Progenitor cell of endocrine pancreas (in vitro differentiated cells): ENCODE results near the gene PIM3. TPM values are rescaled to one million over a fixed set of nuclear protein-coding genes. Genes with fewer than 3 reads are reported as not detected.
A peak's percentile ranks its signal among the peaks of the same experiment; 100 is the strongest.

Experiments used
- DNase-seq: peaks from one replicate; pipeline ENCODE4 v3.0.0; 2021; ENCODE audit warnings: low spot score; ENCODE audit not compliant: unreplicated experiment
- H3K27ac Mint-ChIP-seq: 2 replicates; pipeline ENCODE4 v1.8.0; 2021; ENCODE audit warnings: mild to moderate bottlenecking, moderate library complexity, mixed read lengths
- H3K27me3 Mint-ChIP-seq: 2 replicates; pipeline ENCODE4 v1.8.0; 2021; ENCODE audit warnings: mixed read lengths
- H3K36me3 Mint-ChIP-seq: 2 replicates; pipeline ENCODE4 v1.8.0; 2022; ENCODE audit warnings: mixed read lengths; ENCODE audit not compliant: insufficient read depth
- H3K4me1 Mint-ChIP-seq: 2 replicates; pipeline ENCODE4 v1.8.0; 2021; ENCODE audit warnings: low read depth, mixed read lengths
- H3K4me3 Mint-ChIP-seq: 2 replicates; pipeline ENCODE4 v1.8.0; 2021; ENCODE audit warnings: low read depth, mild to moderate bottlenecking, moderate library complexity, mixed read lengths
- H3K9me3 Mint-ChIP-seq: 2 replicates; pipeline ENCODE4 v1.8.0; 2021; ENCODE audit warnings: low read depth, mixed read lengths
- CTCF ChIP-seq: fragments of 200-600 bp; sonication (generic); IDR thresholded peaks from one replicate; pipeline ENCODE4 v1.5.0; 2021; ENCODE audit warnings: antibody characterized with exemption, mild to moderate bottlenecking; ENCODE audit not compliant: unreplicated experiment
- total RNA-seq: library from RNA; stranded (reverse); gene quantifications from 2 replicates; pipeline ENCODE4 v1.2.1, GENCODE V29; 2021

The PIM3 gene
- total RNA-seq, 1 donor from 2014 or later: 17.4 TPM

GRCh38 chr22:50009251-50009650 is 48.7 kb downstream of the PIM3 start:
- Mint-ChIP-seq H3K9me3 (no peaks in the 10 kb centered on the region), H3K4me3 (no peak overlapping the region), H3K36me3 (no peaks in the 10 kb centered on the region), H3K27ac (no peak overlapping the region), H3K4me1 (peaks cover 2% of the 10 kb centered on the region), H3K27me3 (peaks cover 31% of the 10 kb centered on the region)
- TF ChIP-seq CTCF: no peak
- DNase-seq: no peak

DNA sequence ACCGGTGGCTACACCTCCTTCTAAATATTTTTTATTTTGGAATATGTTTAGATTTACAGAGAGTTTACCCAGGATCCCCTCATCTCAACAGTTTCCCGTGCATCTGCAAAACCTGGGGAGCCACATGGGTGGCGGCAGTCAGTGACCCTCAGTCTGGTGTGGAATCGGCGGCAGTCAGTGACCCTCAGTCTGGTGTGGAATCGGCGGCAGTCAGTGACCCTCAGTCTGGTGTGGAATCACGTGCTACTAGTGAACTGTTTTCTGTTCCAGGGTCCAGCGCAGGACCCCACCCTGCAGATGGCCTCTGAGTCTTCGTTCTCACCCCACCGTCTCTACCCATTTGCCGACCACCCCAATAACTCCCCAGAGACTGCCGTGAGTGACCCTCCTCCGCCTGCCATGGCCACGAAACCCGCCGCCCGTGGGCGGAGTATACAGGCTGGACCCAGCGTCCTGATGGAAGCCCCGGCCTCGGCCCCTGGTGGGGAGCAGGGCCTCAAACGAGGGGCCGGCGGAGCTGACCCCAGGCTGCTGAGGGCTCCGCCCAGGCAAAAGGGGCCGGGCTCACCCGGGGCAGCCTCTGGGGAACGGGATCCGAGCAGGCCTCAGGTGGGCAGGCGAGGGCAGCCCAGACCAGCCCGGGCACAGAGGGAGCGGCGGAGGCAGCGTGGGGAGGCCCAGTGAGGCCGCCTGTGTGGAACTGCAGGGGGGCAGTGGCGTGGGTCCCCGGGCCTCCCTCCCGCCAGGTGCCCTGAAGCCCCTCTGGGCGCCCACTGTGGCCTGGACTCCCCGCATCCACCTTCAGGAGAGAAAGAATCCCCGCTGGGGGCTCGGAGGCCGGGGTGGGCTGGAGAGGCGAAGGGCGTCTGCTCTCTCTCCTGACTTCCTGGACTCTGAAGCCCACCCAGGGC is 49.4 kb downstream of the PIM3 start:
- DNase-seq: no peak
- Mint-ChIP-seq H3K4me3 (no peak overlapping the region), H3K36me3 (no peaks in the 10 kb centered on the region), H3K27ac (no peak overlapping the region), H3K4me1 (peaks cover 2% of the 10 kb centered on the region), H3K9me3 (no peaks in the 10 kb centered on the region), H3K27me3 (peaks cover 27% of the 10 kb centered on the region)
- no peak for TF ChIP-seq CTCF

DNA sequence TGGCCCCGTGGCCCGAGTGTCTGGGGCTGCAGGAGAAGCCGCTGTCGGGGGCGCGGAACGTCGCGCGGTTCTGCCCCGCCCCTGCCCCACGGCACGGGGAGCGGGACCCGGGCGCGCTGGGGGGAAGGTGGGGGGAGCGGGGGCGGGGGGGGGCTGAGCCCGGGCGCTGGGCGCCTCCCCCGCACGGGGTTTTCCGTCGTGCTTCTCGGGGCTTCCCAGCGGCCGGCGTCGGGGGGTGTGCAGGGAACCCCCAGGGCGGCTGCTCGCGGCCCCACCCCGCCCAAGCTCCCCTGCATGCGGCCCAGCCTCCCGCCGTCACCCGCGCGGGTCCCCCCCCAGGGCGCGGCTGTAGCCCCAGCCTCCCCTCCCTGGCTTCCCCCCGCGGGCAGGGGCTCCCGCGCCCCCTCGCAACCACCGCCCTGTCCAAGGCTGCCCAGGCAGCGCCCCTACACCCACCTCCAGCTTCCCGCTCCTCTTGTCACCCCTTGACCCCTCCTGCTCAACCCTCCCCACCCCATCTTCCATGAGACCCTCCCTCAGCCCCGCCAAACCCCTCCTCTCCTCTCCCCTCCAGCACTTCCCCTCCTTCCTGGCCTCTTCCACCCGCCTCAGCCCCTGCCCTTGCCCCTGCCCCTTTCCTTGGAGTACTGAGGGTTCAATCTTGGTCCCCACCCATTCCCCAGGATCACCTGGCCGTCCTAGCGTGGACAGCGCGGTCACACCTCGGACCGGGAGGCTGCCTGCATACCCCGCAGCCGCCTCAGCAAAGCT is 50.3 kb downstream of the PIM3 start:
- no peak for TF ChIP-seq CTCF
- H3K4me3 Mint-ChIP-seq: no peak overlapping the region
- no peaks in the 10 kb centered on the region for H3K36me3 Mint-ChIP-seq
- no peak overlapping the region for H3K27ac Mint-ChIP-seq
- peaks cover 24% of the 10 kb centered on the region for H3K27me3 Mint-ChIP-seq
- no peaks in the 10 kb centered on the region for H3K9me3 Mint-ChIP-seq
- DNase-seq: no peak
- peaks cover 2% of the 10 kb centered on the region for H3K4me1 Mint-ChIP-seq

- DNase-seq: peak; percentile 8
- TF ChIP-seq CTCF: no peak
- no peak overlapping the region for H3K4me3 Mint-ChIP-seq
These were observed 51.1 kb downstream of the PIM3 start for GRCh38 chr22:50011447-50012210.

More at GRCh38 chr22:50011447-50012210, 51.1 kb downstream of the PIM3 start:
- H3K4me1 Mint-ChIP-seq: no peaks in the 10 kb centered on the region
- no peaks in the 10 kb centered on the region for H3K36me3 Mint-ChIP-seq
- H3K27me3 Mint-ChIP-seq: peaks cover 24% of the 10 kb centered on the region
- no peaks in the 10 kb centered on the region for H3K9me3 Mint-ChIP-seq
- no peak overlapping the region for H3K27ac Mint-ChIP-seq
